NCI-H345 treated with DMSO at 0.1 percent for 48 hours (cell line): Measurements from ENCODE around the gene STMN3.

ENCODE experiments used
- DNase-seq: peaks from one replicate; lab custom pipeline; 2025; ENCODE audit not compliant: unreplicated experiment; lab: John Stamatoyannopoulos, UW

The STMN3 gene

DNA sequence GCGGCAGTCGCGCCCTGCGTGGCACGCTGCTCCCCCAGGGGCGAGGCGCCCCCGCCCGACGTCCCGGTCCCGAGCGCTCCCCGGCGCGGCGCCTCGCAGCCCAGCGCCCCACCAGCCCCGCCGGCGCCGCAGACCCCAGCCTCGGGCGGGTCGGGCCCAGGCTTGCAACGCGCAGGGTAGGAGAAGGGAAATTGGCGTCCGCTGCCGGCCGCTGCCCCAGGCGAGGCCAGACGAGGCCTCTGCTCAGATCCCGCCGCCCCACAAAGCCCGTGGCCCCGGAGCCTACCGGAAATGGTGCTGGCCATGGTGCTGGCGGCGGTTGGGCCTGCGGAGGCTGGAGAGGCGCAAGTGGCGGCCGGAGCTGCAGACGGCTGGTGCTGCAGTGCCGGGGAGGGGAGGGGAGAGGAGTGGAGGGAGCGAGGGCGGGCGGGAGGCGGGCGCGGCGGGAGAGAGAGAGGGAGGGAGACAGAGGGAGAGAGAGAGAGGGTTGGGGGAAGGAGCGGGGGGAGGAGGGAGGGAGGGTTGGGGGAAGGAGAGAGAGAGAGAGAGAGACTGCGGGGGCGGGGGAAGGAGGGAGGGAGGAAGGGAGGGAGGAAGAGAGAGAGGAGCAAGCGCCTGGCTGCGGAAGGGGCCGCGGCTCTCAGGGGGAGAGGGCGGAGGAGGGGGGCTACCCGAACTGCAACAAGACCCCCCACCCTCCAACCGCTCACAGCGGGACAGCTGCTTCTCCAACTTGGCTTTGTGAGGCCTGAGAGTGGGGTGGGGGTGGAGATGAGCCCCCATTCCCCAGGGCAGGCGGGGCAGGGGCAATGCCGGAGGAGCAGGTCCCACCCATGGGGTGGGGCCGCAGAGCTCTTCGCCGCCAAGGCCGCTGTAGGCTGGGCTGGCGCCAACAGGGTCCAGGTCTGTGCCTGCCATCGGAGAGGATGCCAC, at the start of gene STMN3:
TSS of gene STMN3 (minus strand) at position 384 of the 933 bp plus-strand sequence. CDS start at position 305, 79 bp downstream.
- peak; percentile 76 for DNase-seq

- DNase-seq: no peak
Measured at GRCh38 chr20:63702036-63702665, 48.9 kb upstream of the STMN3 start.

DNA sequence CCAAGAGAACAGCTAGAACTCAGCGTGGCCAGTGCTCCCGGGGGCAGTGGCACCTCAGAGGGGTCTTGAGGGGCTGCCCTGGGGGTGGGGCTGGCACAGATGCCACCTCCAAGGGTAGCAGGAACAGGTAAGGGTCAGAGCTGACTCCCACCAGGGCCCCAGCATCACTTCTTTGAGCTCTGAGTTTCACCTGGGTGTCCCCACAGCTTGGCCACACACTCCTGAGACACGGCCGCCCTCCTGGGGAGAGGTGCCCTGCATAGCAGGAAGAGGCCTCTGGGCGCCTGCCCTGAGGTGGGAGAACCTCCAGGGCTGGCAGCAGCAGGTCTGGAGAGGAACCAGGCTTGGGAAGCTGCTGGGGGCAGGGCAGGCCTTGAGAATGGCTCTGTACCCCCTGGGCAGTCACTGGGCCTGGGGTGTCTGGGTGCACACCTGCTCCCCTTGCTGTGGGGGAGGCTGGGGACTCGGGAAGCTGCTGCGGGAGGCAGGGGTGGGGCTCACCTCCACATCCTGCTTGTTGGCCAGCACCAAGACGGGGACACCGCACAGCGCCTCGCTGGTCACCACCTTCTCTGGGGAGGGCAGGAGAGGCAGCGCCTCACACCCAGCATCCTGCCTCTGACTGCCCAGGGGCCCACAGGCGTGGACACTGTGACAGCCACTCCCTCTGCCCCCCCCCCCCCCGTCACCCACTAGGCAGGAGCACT, 48.3 kb upstream of the STMN3 start:
- DNase-seq: no peak

- DNase-seq: no peak
Measured at GRCh38 chr20:63701051-63701328, 47.8 kb upstream of the STMN3 start.

- no peak for DNase-seq
Measured at GRCh38 chr20:63700199-63701050, 47.2 kb upstream of the STMN3 start.

DNA sequence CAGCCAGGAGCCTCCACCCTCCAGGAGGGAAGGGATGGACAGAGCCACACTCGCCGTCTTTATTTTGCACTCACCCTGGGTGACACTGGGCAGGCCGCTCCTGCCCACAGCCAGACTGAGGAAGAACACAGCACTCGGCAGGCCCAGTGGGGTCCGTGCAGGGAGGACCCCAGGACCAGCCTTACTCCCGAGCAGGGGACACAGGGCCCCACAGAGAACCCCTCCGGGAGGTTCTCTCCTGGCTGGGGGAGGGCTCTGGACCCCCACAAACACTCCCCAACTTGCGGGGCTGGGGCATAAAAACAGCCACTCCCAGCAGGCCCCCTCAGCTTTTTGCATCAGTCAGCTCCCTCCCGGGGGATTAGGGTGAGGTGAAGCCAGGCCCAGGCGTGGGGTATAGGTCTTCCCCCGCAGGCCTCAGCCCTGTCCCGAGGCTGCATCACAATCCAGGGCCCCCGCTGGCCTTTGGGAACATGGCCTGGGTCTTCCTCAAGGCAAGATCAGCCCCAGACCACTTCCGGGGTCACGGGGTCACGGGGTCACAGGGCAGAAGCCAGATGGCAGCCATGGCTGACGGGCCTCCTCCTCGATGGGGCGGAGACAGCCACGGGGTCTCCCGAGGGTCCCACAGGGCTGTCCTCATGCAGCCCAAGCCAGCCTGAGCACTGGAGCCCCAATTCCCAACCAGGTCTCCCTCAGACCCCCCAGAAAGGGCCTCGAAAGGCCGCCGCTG, 46.4 kb upstream of the STMN3 start:
- no peak for DNase-seq

GRCh38 chr20:63698739-63699465, 45.7 kb upstream of the STMN3 start:
- no peak for DNase-seq

DNA sequence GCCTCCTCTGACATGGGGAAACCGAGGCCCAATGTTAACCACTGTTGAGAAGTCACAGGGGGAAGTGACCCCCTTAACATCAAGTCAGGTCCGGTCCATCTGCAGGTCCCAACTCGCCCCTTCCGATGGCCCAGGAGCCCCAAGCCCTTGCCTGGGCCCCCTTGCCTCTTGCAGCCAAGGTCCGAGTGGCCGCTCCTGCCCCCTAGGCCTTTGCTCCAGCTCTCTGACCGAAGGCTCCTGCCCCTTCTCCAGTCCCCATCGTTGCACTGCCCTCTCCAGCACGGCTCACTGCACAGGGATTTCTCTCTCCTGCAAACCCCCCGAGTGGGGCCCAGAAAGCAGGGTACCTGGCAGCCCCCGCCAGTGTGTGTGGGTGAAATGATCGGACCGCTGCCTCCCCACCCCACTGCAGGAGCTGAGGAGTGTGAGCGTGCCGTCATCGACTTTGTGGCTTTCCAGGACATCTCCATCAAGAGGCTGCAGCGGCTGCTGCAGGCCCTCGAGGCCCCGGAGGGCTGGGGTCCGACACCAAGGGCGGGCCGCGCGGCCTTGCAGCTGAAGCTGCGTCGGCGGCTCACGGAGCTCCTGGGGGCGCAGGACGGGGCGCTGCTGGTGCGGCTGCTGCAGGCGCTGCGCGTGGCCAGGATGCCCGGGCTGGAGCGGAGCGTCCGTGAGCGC, 44.8 kb upstream of the STMN3 start:
- DNase-seq: no peak

GRCh38 chr20:63697357-63697867, 44.2 kb upstream of the STMN3 start:
- no peak for DNase-seq

DNA sequence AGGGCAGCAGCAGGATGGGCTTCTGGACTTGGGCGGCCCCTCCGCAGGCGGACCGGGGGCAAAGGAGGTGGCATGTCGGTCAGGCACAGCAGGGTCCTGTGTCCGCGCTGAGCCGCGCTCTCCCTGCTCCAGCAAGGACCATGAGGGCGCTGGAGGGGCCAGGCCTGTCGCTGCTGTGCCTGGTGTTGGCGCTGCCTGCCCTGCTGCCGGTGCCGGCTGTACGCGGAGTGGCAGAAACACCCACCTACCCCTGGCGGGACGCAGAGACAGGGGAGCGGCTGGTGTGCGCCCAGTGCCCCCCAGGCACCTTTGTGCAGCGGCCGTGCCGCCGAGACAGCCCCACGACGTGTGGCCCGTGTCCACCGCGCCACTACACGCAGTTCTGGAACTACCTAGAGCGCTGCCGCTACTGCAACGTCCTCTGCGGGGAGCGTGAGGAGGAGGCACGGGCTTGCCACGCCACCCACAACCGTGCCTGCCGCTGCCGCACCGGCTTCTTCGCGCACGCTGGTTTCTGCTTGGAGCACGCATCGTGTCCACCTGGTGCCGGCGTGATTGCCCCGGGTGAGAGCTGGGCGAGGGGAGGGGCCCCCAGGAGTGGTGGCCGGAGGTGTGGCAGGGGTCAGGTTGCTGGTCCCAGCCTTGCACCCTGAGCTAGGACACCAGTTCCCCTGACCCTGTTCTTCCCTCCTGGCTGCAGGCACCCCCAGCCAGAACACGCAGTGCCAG, 43.6 kb upstream of the STMN3 start, which contains the start of gene TNFRSF6B:
TSS of gene TNFRSF6B (plus strand) at position 25 of the 729 bp plus-strand sequence. CDS start at position 141, 116 bp downstream.
- no peak for DNase-seq

GRCh38 chr20:63696306-63696627, 43.0 kb upstream of the STMN3 start:
- DNase-seq: no peak

- DNase-seq: no peak
Measured at GRCh38 chr20:63695424-63696305, 42.4 kb upstream of the STMN3 start.

- no peak for DNase-seq
Measured at GRCh38 chr20:63694584-63695423, 41.6 kb upstream of the STMN3 start.

GRCh38 chr20:63693733-63694583, 40.7 kb upstream of the STMN3 start:
- DNase-seq: no peak

- DNase-seq: no peak
Measured at GRCh38 chr20:63693083-63693732, 40.0 kb upstream of the STMN3 start.
